ENCODE data around the gene PTPRE. TPM values are rescaled to one million over a fixed set of nuclear protein-coding genes. Genes with fewer than 3 reads are reported as not detected.

PTPRE gene
- total and polyA plus RNA-seq, 8 donors: 6.8 to 88.7 (median 9.3) TPM

DNA sequence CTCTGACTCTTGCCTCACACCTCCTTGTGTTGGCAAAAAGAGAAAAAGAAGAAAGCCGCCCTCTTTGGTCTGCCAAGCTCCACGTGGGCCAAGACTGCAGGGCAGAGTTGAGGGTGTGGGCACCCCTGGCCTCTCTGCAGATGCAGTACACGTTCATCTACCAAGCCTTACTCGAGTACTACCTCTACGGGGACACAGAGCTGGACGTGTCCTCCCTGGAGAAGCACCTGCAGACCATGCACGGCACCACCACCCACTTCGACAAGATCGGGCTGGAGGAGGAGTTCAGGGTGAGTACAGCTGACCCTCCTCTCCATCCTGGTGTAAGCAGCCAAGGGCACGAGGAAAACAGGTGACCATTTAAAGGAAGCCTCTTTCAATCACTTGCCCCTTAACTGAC lies 163.3 kb downstream of the PTPRE start:
- peaks cover under 1 to 28% of the 10 kb centered on the region in 2 donors for H3K4me1 ChIP-seq
- peaks cover 0 to 100% of the 10 kb centered on the region in 2 donors for H3K36me3 ChIP-seq
- no peak overlapping the region for H3K27ac ChIP-seq
- DNase-seq: no peak
- ATAC-seq: no peak
- TF ChIP-seq, protein P1, sequence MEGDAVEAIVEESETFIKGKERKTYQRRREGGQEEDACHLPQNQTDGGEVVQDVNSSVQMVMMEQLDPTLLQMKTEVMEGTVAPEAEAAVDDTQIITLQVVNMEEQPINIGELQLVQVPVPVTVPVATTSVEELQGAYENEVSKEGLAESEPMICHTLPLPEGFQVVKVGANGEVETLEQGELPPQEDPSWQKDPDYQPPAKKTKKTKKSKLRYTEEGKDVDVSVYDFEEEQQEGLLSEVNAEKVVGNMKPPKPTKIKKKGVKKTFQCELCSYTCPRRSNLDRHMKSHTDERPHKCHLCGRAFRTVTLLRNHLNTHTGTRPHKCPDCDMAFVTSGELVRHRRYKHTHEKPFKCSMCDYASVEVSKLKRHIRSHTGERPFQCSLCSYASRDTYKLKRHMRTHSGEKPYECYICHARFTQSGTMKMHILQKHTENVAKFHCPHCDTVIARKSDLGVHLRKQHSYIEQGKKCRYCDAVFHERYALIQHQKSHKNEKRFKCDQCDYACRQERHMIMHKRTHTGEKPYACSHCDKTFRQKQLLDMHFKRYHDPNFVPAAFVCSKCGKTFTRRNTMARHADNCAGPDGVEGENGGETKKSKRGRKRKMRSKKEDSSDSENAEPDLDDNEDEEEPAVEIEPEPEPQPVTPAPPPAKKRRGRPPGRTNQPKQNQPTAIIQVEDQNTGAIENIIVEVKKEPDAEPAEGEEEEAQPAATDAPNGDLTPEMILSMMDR (IDR thresholded peaks at IDR 0.05): no peak
- H3K4me3 ChIP-seq: no peak overlapping the region
- intact Hi-C loops (cut with DNase I): loop anchor here in 1 of 2 donors (5.0 to 10.0 kb wide), 3 partner anchors 33 to 208 kb away; no protein-coding TSS in a partner anchor
- H3K9me3 ChIP-seq: no peaks in the 10 kb centered on the region
- no peaks in the 10 kb centered on the region for H3K27me3 ChIP-seq

DNA sequence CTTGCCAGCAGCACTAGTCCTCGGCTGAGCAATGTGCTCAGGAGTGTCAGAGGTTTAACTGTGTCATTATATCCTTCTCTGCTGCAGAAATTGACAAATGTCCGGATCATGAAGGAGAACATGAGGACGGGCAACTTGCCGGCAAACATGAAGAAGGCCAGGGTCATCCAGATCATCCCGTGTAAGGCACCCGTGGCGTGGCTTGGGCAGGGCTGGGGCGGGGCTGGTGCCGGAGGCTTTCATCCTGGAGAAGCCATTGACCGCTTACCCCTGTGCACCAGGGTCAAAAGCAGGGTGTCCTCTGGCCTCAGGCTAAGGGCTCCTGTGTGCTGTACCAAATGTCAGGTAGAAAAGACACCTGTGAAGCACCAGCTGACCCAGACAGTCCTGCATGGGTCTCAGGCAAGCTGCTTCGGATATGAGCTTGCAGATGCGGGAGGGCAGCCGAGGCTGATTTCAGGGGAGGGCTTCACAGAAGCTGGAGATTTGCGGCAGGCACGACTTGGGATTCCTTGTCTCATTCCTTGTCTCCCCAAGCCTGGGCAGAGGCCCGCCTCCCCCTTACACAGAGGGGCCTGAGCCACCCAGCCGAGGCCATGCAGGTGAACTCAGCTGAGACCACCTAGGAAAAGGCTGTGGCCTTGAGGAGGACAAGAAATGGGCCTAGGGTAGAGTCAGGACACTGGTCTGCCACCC lies 164.0 kb downstream of the PTPRE start:
- peaks cover 0 to 100% of the 10 kb centered on the region in 2 donors for H3K36me3 ChIP-seq
- no peak overlapping the region for H3K4me3 ChIP-seq
- DNase-seq (no peak), ATAC-seq (no peak)
- H3K9me3 ChIP-seq: no peaks in the 10 kb centered on the region
- peaks cover 0 to 21% of the 10 kb centered on the region in 2 donors for H3K4me1 ChIP-seq
- H3K27ac ChIP-seq: no peak overlapping the region
- H3K27me3 ChIP-seq: no peaks in the 10 kb centered on the region
- intact Hi-C loops (cut with DNase I): loop anchor here in 1 of 2 donors (5.0 to 10.0 kb wide), 3 partner anchors 34 to 209 kb away; no protein-coding TSS in a partner anchor
- TF ChIP-seq, protein P1 (IDR thresholded peaks at IDR 0.05): no peak

DNA sequence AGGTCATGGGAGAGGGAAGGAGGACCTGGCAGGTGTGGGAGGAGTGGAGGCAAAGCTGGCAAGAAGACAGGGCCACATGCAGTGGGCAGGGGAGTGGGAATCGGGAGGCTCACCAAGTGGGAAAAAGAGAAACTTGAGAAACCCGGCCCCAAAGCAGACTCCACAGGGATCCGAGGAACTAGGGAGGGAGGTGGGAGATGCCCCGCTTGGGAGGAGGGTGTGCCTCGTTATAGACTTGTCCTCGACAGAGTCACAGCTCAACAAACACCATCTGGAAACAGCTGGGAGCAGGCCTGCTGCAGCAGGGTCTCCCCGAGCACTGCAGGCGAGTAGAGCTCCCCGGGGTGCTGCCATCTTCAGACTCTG lies 164.5 kb downstream of the PTPRE start:
- ATAC-seq (no peak), DNase-seq (no peak)
- Histone ChIP-seq H3K36me3 (peaks cover 0 to 100% of the 10 kb centered on the region in 2 donors), H3K27me3 (no peaks in the 10 kb centered on the region), H3K4me3 (no peak overlapping the region), H3K4me1 (peaks cover 0 to 16% of the 10 kb centered on the region in 2 donors), H3K27ac (no peak overlapping the region), H3K9me3 (no peaks in the 10 kb centered on the region)
- intact Hi-C loops (cut with DNase I): loop anchor here in 1 of 2 donors (5.0 to 10.0 kb wide), 3 partner anchors 34 to 209 kb away; no protein-coding TSS in a partner anchor
- TF ChIP-seq, protein P1 (IDR thresholded peaks at IDR 0.05): no peak

DNA sequence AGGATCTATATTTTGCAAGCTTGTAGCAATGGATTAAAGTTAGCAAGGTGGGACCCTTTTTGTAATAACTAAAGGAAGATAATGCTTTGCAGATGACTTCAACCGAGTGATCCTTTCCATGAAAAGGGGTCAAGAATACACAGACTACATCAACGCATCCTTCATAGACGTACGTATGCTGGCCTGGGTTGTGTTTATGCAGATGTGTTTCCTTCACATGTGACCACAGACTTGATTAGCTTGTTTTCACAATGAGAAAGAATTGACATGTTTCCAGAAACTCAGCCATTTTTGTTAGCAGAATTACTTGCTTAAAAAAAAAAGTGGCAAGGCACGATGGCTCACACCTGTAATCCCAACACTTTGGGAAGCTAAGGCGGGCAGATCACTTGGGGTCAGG lies 165.1 kb downstream of the PTPRE start:
- no peak for DNase-seq
- no peaks in the 10 kb centered on the region for H3K27me3 ChIP-seq
- H3K27ac ChIP-seq: no peak overlapping the region
- peaks cover 0 to 16% of the 10 kb centered on the region in 2 donors for H3K4me1 ChIP-seq
- H3K36me3 ChIP-seq: peaks cover 0 to 100% of the 10 kb centered on the region in 2 donors
- H3K9me3 ChIP-seq: no peaks in the 10 kb centered on the region
- no peak overlapping the region for H3K4me3 ChIP-seq
- intact Hi-C loops (cut with DNase I): loop anchor here in 1 of 2 donors (5.0 to 10.0 kb wide), 3 partner anchors 35 to 210 kb away; no protein-coding TSS in a partner anchor
- no peak for ATAC-seq
- TF ChIP-seq, protein P1 (IDR thresholded peaks at IDR 0.05): no peak

DNA sequence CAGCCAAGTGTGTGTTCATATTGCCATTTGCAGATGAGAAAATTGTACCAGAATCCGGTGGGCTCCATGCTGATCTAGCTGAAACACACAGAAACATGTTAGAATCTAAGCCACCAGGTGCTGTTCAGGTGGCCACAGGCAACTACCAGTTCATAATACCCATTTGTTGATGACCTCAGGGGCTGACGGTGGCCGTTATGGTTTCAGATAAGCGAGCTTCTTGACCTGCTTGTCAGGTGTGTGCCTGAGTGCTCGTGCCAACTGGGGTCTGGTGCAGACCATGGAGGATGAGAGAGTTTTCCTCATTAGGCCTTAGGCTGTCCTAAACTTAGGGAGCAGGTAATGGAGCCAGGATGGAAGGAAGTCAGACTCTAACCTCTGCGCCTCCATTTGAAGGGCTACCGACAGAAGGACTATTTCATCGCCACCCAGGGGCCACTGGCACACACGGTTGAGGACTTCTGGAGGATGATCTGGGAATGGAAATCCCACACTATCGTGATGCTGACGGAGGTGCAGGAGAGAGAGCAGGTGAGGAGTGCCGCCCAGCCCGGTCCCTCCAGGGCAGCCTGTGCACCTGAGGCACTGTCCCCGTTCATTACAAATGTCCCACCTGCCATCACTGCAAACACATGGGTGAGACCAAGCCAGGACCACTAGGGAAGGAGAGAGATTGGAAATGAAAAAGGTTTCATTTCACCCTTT lies 166.2 kb downstream of the PTPRE start:
- Histone ChIP-seq H3K27ac (no peak overlapping the region), H3K9me3 (no peaks in the 10 kb centered on the region), H3K27me3 (no peaks in the 10 kb centered on the region), H3K4me1 (peaks cover 0 to 16% of the 10 kb centered on the region in 2 donors), H3K4me3 (no peak overlapping the region), H3K36me3 (peaks cover 0 to 100% of the 10 kb centered on the region in 2 donors)
- intact Hi-C loops (cut with DNase I): loop anchor here in 1 of 2 donors (5.0 to 10.0 kb wide), 3 partner anchors 36 to 211 kb away; no protein-coding TSS in a partner anchor
- ATAC-seq (no peak), DNase-seq (no peak)
- TF ChIP-seq, protein P1 (IDR thresholded peaks at IDR 0.05): no peak
